Esophagus muscularis mucosa (tissue), 4 donors: ENCODE measurements around the gene ZFPM1. TPM values are rescaled to one million over a fixed set of nuclear protein-coding genes. Genes with fewer than 3 reads are reported as not detected.
A peak's percentile ranks its signal among the peaks of the same experiment; 100 is the strongest.

Experiments
- DNase-seq: peaks from one replicate; pipeline ENCODE4 v3.0.0-alpha.2; 2017; ENCODE audit errors: extremely low spot score
- H3K27ac ChIP-seq, 4 donors: fragments of 200-600 bp; sonication (generic); replicated peaks in 1 of 4; 1 replicate in 3 of 4; 2 replicates in 1 of 4; pipeline ENCODE4 v1.5.1; 2016 to 2019; ENCODE audit warnings: mild to moderate bottlenecking in 1 of 4
- H3K27me3 ChIP-seq, 4 donors: fragments of 200-600 bp; sonication (generic); one replicate each; pipeline versions ENCODE4 v1.5.1 to v1.6.0; 2016 to 2019
- H3K36me3 ChIP-seq, 4 donors: fragments of 200-600 bp; sonication (generic); one replicate each; pipeline ENCODE4 v1.5.1; 2016 to 2019
- H3K4me1 ChIP-seq, 4 donors: fragments of 200-600 bp; sonication (generic); one replicate each; pipeline ENCODE4 v1.5.1; 2016 to 2019
- H3K4me3 ChIP-seq, 4 donors: fragments of 200-600 bp; sonication (generic); 1 replicate in 2 of 4; 2 replicates in 2 of 4; pipeline ENCODE4 v1.5.1; 2016 to 2019; ENCODE audit warnings: mild to moderate bottlenecking in 4 of 4, moderate library complexity in 1 of 4
- H3K9me3 ChIP-seq, 4 donors: fragments of 200-600 bp; sonication (generic); 1 replicate in 3 of 4; 2 replicates in 1 of 4; pipeline ENCODE4 v1.5.1; 2016 to 2019
- EP300 ChIP-seq: sonication (generic); formaldehyde crosslinking; IDR thresholded peaks from one replicate; pipeline ENCODE4 v1.6.1; 2017; ENCODE audit warnings: antibody characterized with exemption
- POLR2A ChIP-seq: fragments of 450-650 bp; IDR thresholded peaks from one replicate; pipeline ENCODE4 v1.6.1; 2017; ENCODE audit warnings: antibody characterized with exemption, moderate library complexity, mild to moderate bottlenecking, low read depth
- POLR2AphosphoS5 ChIP-seq, 2 donors: sonication (generic); formaldehyde crosslinking; IDR thresholded peaks; one replicate each; pipeline ENCODE4 v1.6.1; 2017; ENCODE audit warnings: antibody characterized with exemption in 2 of 2
- WGBS: methylation state at CpG from one replicate; pipeline ENCODE4 v1.1.5; 2018; 5-methylcytosine and 5-hydroxymethylcytosine counted together
- intact Hi-C: fragments of 100-400 bp; cut with DNase I; formaldehyde crosslinking; loops from one replicate; pipeline ENCODE4 v1.15.1; 2023
- total RNA-seq, 4 donors: library from RNA; depleted of rRNA; stranded (reverse); fragments of >200 nt; gene quantifications; one replicate each; pipeline versions ENCODE4 v1.1.0 to v1.2.1, GENCODE V29; 2016
- TF ChIP-seq, protein P1 (sequence below), 3 experiments: fragments of 200-600 bp in 2 of 3; fragments of 450-650 bp in 1 of 3; sonication (generic) in 2 of 3; IDR thresholded peaks; one replicate each; pipeline ENCODE4 v1.5.1; 2017 to 2019; ENCODE audit warnings: antibody characterized with exemption in 3 of 3, mild to moderate bottlenecking in 2 of 3, moderate library complexity in 1 of 3

The ZFPM1 gene
- total RNA-seq, 4 donors from 2014 or later, result 0.42 to 1.4 (median 1.0) TPM

DNA sequence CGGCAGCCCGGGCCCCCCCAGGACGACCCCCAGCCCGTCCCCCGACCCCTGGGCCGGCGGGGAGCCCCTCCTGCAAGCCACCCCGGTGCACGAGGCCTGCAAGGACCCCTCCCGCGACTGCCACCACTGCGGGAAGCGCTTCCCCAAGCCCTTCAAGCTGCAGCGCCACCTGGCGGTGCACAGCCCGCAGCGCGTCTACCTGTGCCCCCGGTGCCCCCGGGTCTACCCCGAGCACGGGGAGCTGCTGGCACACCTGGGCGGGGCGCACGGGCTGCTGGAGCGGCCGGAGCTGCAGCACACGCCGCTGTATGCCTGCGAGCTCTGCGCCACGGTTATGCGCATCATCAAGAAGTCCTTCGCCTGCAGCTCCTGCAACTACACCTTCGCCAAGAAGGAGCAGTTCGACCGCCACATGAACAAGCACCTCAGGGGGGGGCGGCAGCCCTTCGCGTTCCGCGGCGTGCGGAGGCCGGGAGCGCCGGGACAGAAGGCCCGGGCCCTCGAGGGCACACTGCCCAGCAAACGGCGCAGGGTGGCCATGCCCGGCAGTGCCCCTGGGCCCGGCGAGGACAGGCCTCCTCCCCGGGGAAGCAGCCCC, 15.6 kb upstream of the ZFPM1 start:
- peaks cover 0 to 56% (median 0%) of the 10 kb centered on the region in 4 donors for H3K27me3 ChIP-seq
- no peak overlapping the region for H3K27ac ChIP-seq
- intact Hi-C loops, result loop anchor here (5.0 to 10.0 kb wide), 2 partner anchors 245 to 453 kb away; no protein-coding TSS in a partner anchor
- no peak overlapping the region for H3K4me3 ChIP-seq
- no peak for TF ChIP-seq EP300
- TF ChIP-seq, protein P1, sequence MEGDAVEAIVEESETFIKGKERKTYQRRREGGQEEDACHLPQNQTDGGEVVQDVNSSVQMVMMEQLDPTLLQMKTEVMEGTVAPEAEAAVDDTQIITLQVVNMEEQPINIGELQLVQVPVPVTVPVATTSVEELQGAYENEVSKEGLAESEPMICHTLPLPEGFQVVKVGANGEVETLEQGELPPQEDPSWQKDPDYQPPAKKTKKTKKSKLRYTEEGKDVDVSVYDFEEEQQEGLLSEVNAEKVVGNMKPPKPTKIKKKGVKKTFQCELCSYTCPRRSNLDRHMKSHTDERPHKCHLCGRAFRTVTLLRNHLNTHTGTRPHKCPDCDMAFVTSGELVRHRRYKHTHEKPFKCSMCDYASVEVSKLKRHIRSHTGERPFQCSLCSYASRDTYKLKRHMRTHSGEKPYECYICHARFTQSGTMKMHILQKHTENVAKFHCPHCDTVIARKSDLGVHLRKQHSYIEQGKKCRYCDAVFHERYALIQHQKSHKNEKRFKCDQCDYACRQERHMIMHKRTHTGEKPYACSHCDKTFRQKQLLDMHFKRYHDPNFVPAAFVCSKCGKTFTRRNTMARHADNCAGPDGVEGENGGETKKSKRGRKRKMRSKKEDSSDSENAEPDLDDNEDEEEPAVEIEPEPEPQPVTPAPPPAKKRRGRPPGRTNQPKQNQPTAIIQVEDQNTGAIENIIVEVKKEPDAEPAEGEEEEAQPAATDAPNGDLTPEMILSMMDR (IDR thresholded peaks at IDR 0.05), result peak in 2 of 3 experiments; percentile 85 to 91
- H3K36me3 ChIP-seq, result no peaks in the 10 kb centered on the region
- H3K9me3 ChIP-seq, result no peaks in the 10 kb centered on the region
- WGBS, result 44% methylated on average over 21 of the region's 55 CpGs
- no peak for DNase-seq
- peaks cover 3 to 8% (median 6%) of the 10 kb centered on the region in 4 donors for H3K4me1 ChIP-seq

DNA sequence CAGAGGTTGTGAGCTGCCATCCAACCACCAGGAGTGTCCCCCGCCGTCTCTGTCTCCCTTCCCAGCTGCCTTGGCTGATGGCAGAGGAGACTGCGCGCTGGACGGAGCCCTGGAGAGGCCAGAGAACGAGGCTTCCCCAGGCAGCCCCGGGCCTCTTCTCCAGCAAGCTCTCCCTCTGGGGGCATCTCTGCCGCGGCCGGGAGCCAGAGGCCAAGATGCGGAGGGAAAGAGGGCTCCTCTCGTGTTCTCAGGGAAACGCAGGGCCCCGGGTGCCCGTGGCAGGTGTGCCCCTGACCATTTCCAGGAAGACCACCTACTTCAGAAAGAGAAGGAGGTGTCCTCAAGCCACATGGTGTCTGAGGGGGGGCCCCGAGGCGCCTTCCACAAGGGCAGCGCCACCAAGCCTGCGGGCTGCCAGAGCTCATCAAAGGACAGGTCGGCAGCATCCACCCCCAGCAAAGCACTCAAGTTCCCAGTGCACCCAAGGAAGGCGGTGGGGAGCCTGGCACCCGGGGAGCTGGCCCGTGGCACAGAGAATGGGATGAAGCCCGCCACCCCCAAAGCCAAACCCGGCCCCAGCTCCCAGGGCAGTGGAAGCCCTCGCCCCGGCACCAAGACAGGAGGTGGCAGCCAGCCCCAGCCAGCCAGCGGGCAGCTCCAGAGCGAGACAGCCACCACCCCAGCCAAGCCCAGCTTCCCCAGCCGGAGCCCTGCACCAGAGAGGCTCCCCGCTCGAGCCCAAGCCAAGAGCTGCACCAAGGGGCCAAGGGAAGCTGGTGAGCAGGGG, 14.8 kb upstream of the ZFPM1 start:
- Histone ChIP-seq H3K4me3 (no peak overlapping the region), H3K27me3 (peaks cover 0 to 56% (median 0%) of the 10 kb centered on the region in 4 donors), H3K4me1 (peaks cover 3 to 16% (median 13%) of the 10 kb centered on the region in 4 donors), H3K36me3 (no peaks in the 10 kb centered on the region), H3K9me3 (no peaks in the 10 kb centered on the region), H3K27ac (no peak overlapping the region)
- intact Hi-C loops, result loop anchor here (5.0 to 10.0 kb wide), 2 partner anchors 246 to 453 kb away; no protein-coding TSS in a partner anchor
- DNase-seq, result no peak
- WGBS, result 94% methylated on average over 18 of the region's 32 CpGs
- TF ChIP-seq POLR2AphosphoS5 (IDR thresholded peaks at IDR 0.05), result no peak
- TF ChIP-seq, protein P1 (IDR thresholded peaks at IDR 0.05), result no peak
- TF ChIP-seq EP300, result no peak
- no peak for TF ChIP-seq POLR2A

DNA sequence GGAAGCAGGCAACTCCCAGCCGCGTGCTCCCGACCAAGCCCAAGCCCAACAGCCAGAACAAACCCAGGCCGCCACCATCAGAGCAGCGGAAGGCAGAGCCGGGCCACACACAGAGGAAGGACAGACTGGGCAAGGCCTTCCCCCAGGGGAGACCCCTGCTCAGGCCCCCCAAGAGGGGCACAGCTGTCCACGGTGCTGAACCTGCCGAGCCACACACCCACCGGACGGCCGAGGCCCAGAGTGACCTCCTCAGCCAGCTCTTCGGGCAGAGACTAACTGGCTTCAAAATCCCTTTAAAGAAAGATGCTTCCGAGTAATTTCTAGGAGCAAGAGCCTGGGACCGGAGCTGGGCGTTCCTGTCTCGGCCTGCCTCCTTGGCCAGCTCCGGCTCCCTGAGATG, 14.1 kb upstream of the ZFPM1 start:
- Histone ChIP-seq H3K36me3 (no peaks in the 10 kb centered on the region), H3K4me3 (no peak overlapping the region), H3K9me3 (no peaks in the 10 kb centered on the region), H3K27ac (no peak overlapping the region), H3K4me1 (peaks cover 3 to 18% (median 15%) of the 10 kb centered on the region in 4 donors), H3K27me3 (peaks cover 0 to 55% (median 0%) of the 10 kb centered on the region in 4 donors)
- 86% methylated on average over 11 of the region's 17 CpGs for WGBS
- intact Hi-C loops, result loop anchor here (5.0 to 10.0 kb wide), 2 partner anchors 247 to 454 kb away; no protein-coding TSS in a partner anchor
- no peak for TF ChIP-seq POLR2A
- TF ChIP-seq, protein P1 (IDR thresholded peaks at IDR 0.05), result no peak
- TF ChIP-seq EP300, result no peak
- TF ChIP-seq POLR2AphosphoS5 (IDR thresholded peaks at IDR 0.05), result no peak
- no peak for DNase-seq

DNA sequence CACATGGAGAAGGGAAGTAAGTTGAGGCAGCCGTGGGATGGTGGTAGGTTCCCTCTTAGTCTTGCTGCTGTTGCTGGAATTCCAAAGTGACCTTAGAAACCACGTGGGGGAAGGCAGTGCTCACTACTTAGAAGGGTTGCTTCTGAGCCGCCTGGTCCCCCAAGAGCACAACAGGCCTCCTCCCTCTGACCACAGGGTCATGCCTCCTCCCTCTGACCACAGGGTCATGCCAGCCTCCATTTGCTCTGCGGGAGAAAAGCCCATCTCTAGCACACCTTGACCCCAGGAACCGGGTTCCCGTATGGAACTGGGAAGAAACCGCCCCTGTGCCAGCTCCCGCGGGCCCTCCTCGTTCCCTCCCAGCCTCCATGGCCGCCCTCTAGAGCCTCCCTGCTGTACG, 13.4 kb upstream of the ZFPM1 start:
- H3K36me3 ChIP-seq, result no peaks in the 10 kb centered on the region
- TF ChIP-seq POLR2AphosphoS5 (IDR thresholded peaks at IDR 0.05) (no peak), EP300 (no peak), POLR2A (no peak)
- TF ChIP-seq, protein P1 (IDR thresholded peaks at IDR 0.05), result no peak
- no peak overlapping the region for H3K4me3 ChIP-seq
- H3K9me3 ChIP-seq, result no peaks in the 10 kb centered on the region
- no peak for DNase-seq
- whole genome bisulfite sequencing, result 91% methylated on average over 10 of the region's 12 CpGs
- peaks cover 0 to 49% (median 0%) of the 10 kb centered on the region in 4 donors for H3K27me3 ChIP-seq
- intact Hi-C loops, result loop anchor here (5.0 to 10.0 kb wide), 3 partner anchors 123 to 455 kb away; no protein-coding TSS in a partner anchor
- H3K27ac ChIP-seq, result no peak overlapping the region
- H3K4me1 ChIP-seq, result peaks cover 3 to 18% (median 15%) of the 10 kb centered on the region in 4 donors
